Measurements from ENCODE around the gene XRRA1. TPM values are rescaled to one million over a fixed set of nuclear protein-coding genes. Genes with fewer than 3 reads are reported as not detected.

Gene XRRA1
- total RNA-seq, 1 donor: 9.8 TPM

GRCh38 chr11:74877132-74877531, 71.8 kb downstream of the XRRA1 start:
- Histone ChIP-seq H2AFZ (ENCODE audit: low read length) (no peak overlapping the region), H4K20me1 (ENCODE audit: insufficient read depth, low read length) (no peaks in the 10 kb centered on the region), H3K9me3 (ENCODE audit: low read depth, low read length) (no peaks in the 10 kb centered on the region), H3K4me2 (ENCODE audit: insufficient read depth, low read length) (no peak overlapping the region), H3K27me3 (ENCODE audit: insufficient read depth, low read length) (no peaks in the 10 kb centered on the region), H3K4me1 (ENCODE audit: insufficient read depth, low read length) (no peaks in the 10 kb centered on the region), H3K4me3 (ENCODE audit: insufficient read depth, low read length) (no peak overlapping the region), H3K27ac (ENCODE audit: low read depth, low read length) (no peak overlapping the region), H3K36me3 (ENCODE audit: insufficient read depth, low read length) (peaks cover 9% of the 10 kb centered on the region), H3K79me2 (ENCODE audit: insufficient read depth, low read length) (no peaks in the 10 kb centered on the region)
- DNase-seq (ENCODE audit: insufficient read length, low spot score, missing footprints): no peak
- TF ChIP-seq CTCF (IDR thresholded peaks at IDR 0.05; ENCODE audit: extremely low read depth, low read depth, low read length): peak; percentile 44

- no peaks in the 10 kb centered on the region for H4K20me1 ChIP-seq (ENCODE audit: insufficient read depth, low read length)
- H3K4me1 ChIP-seq (ENCODE audit: insufficient read depth, low read length): no peaks in the 10 kb centered on the region
- DNase-seq (ENCODE audit: insufficient read length, low spot score, missing footprints): no peak
- H3K9me3 ChIP-seq (ENCODE audit: low read depth, low read length): peaks cover 21% of the 10 kb centered on the region
- H3K4me2 ChIP-seq (ENCODE audit: insufficient read depth, low read length): no peak overlapping the region
- H3K79me2 ChIP-seq (ENCODE audit: insufficient read depth, low read length): peaks cover 2% of the 10 kb centered on the region
- no peaks in the 10 kb centered on the region for H3K27me3 ChIP-seq (ENCODE audit: insufficient read depth, low read length)
- no peak for TF ChIP-seq CTCF (IDR thresholded peaks at IDR 0.05; ENCODE audit: extremely low read depth, low read depth, low read length)
- H3K27ac ChIP-seq (ENCODE audit: low read depth, low read length): no peak overlapping the region
- peaks cover 35% of the 10 kb centered on the region for H3K36me3 ChIP-seq (ENCODE audit: insufficient read depth, low read length)
- no peak overlapping the region for H2AFZ ChIP-seq (ENCODE audit: low read length)
- H3K4me3 ChIP-seq (ENCODE audit: insufficient read depth, low read length): no peak overlapping the region
These were observed 77.9 kb downstream of the XRRA1 start for GRCh38 chr11:74871037-74871436.

- DNase-seq (ENCODE audit: insufficient read length, low spot score, missing footprints): peak; percentile 85
- peaks cover 26% of the 10 kb centered on the region for H3K9me3 ChIP-seq (ENCODE audit: low read depth, low read length)
- H3K36me3 ChIP-seq (ENCODE audit: insufficient read depth, low read length): peaks cover 35% of the 10 kb centered on the region
- H3K4me2 ChIP-seq (ENCODE audit: insufficient read depth, low read length): no peak overlapping the region
- H3K27ac ChIP-seq (ENCODE audit: low read depth, low read length): no peak overlapping the region
- H3K27me3 ChIP-seq (ENCODE audit: insufficient read depth, low read length): no peaks in the 10 kb centered on the region
- no peaks in the 10 kb centered on the region for H4K20me1 ChIP-seq (ENCODE audit: insufficient read depth, low read length)
- TF ChIP-seq CTCF (IDR thresholded peaks at IDR 0.05; ENCODE audit: extremely low read depth, low read depth, low read length): peak; percentile 50
- peaks cover 2% of the 10 kb centered on the region for H3K79me2 ChIP-seq (ENCODE audit: insufficient read depth, low read length)
- no peak overlapping the region for H2AFZ ChIP-seq (ENCODE audit: low read length)
- no peaks in the 10 kb centered on the region for H3K4me1 ChIP-seq (ENCODE audit: insufficient read depth, low read length)
- H3K4me3 ChIP-seq (ENCODE audit: insufficient read depth, low read length): no peak overlapping the region
These were observed 78.4 kb downstream of the XRRA1 start for GRCh38 chr11:74870485-74870884.

- no peaks in the 10 kb centered on the region for H3K4me1 ChIP-seq (ENCODE audit: insufficient read depth, low read length)
- no peak overlapping the region for H3K27ac ChIP-seq (ENCODE audit: low read depth, low read length)
- no peaks in the 10 kb centered on the region for H3K27me3 ChIP-seq (ENCODE audit: insufficient read depth, low read length)
- no peak overlapping the region for H3K4me2 ChIP-seq (ENCODE audit: insufficient read depth, low read length)
- no peaks in the 10 kb centered on the region for H4K20me1 ChIP-seq (ENCODE audit: insufficient read depth, low read length)
- H3K36me3 ChIP-seq (ENCODE audit: insufficient read depth, low read length): peaks cover 36% of the 10 kb centered on the region
- no peak for TF ChIP-seq CTCF (IDR thresholded peaks at IDR 0.05; ENCODE audit: extremely low read depth, low read depth, low read length)
- peaks cover 2% of the 10 kb centered on the region for H3K79me2 ChIP-seq (ENCODE audit: insufficient read depth, low read length)
- DNase-seq (ENCODE audit: insufficient read length, low spot score, missing footprints): no peak
- H3K9me3 ChIP-seq (ENCODE audit: low read depth, low read length): peaks cover 29% of the 10 kb centered on the region
- H2AFZ ChIP-seq (ENCODE audit: low read length): no peak overlapping the region
- H3K4me3 ChIP-seq (ENCODE audit: insufficient read depth, low read length): no peak overlapping the region
These were observed 82.3 kb downstream of the XRRA1 start for GRCh38 chr11:74866557-74866956.
